HEK293T (cell line): ENCODE results near the gene HELB.

Source experiments
- CTCF ChIA-PET: fragments of 350-600 bp; formaldehyde crosslinking; extraction: SDS; loops from one replicate; lab custom pipeline; 2021; ENCODE audit warnings: antibody characterized with exemption, inconsistent platforms; lab: Yijun Ruan, JAX
- POLR2A ChIA-PET: fragments of 350-600 bp; formaldehyde crosslinking; extraction: SDS; loops from one replicate; lab custom pipeline; 2020; ENCODE audit warnings: antibody characterized with exemption, inconsistent platforms; lab: Yijun Ruan, JAX
- DNase-seq: peaks from one replicate; pipeline ENCODE4 v3.0.0; 2012; ENCODE audit warnings: mixed read lengths; ENCODE audit errors: extremely low spot score
- ARNT ChIP-seq: fragments of 450-650 bp; IDR thresholded peaks from 2 replicates; pipeline ENCODE4 v1.6.1; 2017; ENCODE audit warnings: mild to moderate bottlenecking
- BHLHE40 ChIP-seq: fragments of 450-650 bp; IDR thresholded peaks from 2 replicates; pipeline ENCODE4 v1.6.1; 2016; ENCODE audit warnings: mild to moderate bottlenecking, moderate library complexity, borderline replicate concordance
- CTBP1 ChIP-seq: fragments of 450-650 bp; IDR thresholded peaks from 2 replicates; pipeline ENCODE4 v1.6.1; 2016; ENCODE audit warnings: borderline replicate concordance
- ELF4 ChIP-seq: fragments of 450-650 bp; IDR thresholded peaks from 2 replicates; pipeline ENCODE4 v1.6.1; 2017; ENCODE audit warnings: antibody characterized with exemption
- FOXA1 ChIP-seq: fragments of 450-650 bp; IDR thresholded peaks from 2 replicates; pipeline ENCODE4 v1.6.1; 2016; ENCODE audit warnings: mild to moderate bottlenecking
- FOXK2 ChIP-seq: fragments of 450-650 bp; IDR thresholded peaks from 2 replicates; pipeline ENCODE4 v1.6.1; 2016; ENCODE audit warnings: mild to moderate bottlenecking
- FOXM1 ChIP-seq: fragments of 450-650 bp; IDR thresholded peaks from 2 replicates; pipeline ENCODE4 v1.6.1; 2017; ENCODE audit warnings: mild to moderate bottlenecking, borderline replicate concordance
- HDGF ChIP-seq: fragments of 450-650 bp; IDR thresholded peaks from 2 replicates; pipeline ENCODE4 v1.6.1; 2017; ENCODE audit warnings: antibody characterized with exemption, borderline replicate concordance
- L3MBTL2 ChIP-seq: fragments of 450-650 bp; conservative IDR thresholded peaks from 2 replicates; pipeline ENCODE4 v1.6.1; 2016; ENCODE audit warnings: mild to moderate bottlenecking
- LEF1 ChIP-seq: fragments of 450-650 bp; IDR thresholded peaks from 2 replicates; pipeline ENCODE4 v1.6.1; 2017; ENCODE audit warnings: mild to moderate bottlenecking, borderline replicate concordance
- NFRKB ChIP-seq: fragments of 450-650 bp; IDR thresholded peaks from 2 replicates; pipeline ENCODE4 v1.6.1; 2016; ENCODE audit warnings: mild to moderate bottlenecking, moderate library complexity
- SP1 ChIP-seq: fragments of 450-650 bp; IDR thresholded peaks from 2 replicates; pipeline ENCODE4 v1.6.1; 2017
- SUZ12 ChIP-seq: fragments of 450-650 bp; IDR thresholded peaks from 2 replicates; pipeline ENCODE4 v1.6.1; 2016; ENCODE audit warnings: mild to moderate bottlenecking
- TARDBP ChIP-seq: fragments of 450-650 bp; IDR thresholded peaks from 2 replicates; pipeline ENCODE4 v1.6.1; 2016
- ZNF384 ChIP-seq: fragments of 450-650 bp; IDR thresholded peaks from 2 replicates; pipeline ENCODE4 v1.6.1; 2016
- TF ChIP-seq, protein P1 (sequence below): fragments of 450-650 bp; IDR thresholded peaks from 2 replicates; pipeline ENCODE4 v1.6.1; 2016

HELB gene

DNA sequence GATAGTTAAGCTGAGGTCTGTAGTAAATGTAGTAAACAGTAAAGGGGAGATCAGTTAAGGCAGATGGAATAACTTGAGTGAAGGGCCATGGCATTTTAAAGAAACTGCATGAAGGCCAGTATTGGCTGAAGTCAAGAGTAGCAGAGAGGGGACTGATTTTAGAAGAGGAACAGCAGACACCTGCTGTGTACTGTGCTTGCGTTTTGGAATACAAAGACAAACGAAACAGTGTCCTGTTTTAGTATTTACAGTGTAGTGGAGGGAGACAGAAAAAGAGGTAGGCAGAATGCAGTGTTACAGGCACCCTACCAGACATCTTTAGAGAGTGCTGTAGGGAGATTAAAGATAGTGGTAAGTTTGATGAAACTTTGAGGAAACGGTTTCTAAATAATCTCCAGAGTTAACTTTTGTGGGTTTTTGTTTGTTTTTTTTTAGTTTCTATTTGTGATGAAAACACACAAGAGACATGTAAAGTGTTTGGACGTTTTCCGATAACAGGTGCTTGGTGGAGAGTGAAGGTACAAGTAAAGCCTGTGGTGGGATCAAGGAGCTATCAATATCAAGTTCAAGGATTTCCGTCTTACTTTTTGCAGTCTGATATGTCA lies 2.1 kb downstream of the HELB start:
- ChIA-PET POLR2A (interaction anchor here (1.2 kb wide), 1 partner anchor 174 kb away, joined by 3 read pairs; the partner anchor contains the start of gene LLPH), CTCF (no interaction called here)
- no peak for DNase-seq
- TF ChIP-seq, protein P1, sequence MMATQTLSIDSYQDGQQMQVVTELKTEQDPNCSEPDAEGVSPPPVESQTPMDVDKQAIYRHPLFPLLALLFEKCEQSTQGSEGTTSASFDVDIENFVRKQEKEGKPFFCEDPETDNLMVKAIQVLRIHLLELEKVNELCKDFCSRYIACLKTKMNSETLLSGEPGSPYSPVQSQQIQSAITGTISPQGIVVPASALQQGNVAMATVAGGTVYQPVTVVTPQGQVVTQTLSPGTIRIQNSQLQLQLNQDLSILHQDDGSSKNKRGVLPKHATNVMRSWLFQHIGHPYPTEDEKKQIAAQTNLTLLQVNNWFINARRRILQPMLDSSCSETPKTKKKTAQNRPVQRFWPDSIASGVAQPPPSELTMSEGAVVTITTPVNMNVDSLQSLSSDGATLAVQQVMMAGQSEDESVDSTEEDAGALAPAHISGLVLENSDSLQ, result no peak
- TF ChIP-seq ZNF384 (no peak), LEF1 (no peak), HDGF (no peak), SUZ12 (no peak), ELF4 (no peak), CTBP1 (no peak), NFRKB (no peak), L3MBTL2 (no peak), FOXA1 (no peak), FOXK2 (no peak), ARNT (no peak), TARDBP (no peak), BHLHE40 (no peak), SP1 (no peak), FOXM1 (no peak)

DNA sequence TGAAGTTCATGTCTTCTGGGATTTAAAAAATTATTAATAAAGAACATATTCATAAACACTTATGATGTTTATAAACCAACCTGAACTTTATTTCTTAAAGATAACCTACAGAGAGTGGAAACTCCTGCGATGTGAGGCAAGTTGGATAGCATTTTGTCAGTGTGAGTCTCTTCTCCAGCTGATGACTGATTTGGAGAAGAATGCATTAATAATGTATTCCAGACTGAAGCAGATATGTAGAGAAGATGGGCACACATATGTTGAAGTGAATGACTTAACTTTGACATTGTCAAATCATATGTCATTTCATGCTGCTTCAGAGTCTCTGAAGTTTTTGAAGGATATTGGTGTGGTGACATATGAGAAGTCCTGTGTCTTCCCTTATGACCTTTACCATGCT lies 7.3 kb downstream of the HELB start:
- TF ChIP-seq SUZ12 (no peak), TARDBP (no peak), CTBP1 (no peak), L3MBTL2 (no peak), SP1 (no peak), FOXA1 (no peak), NFRKB (no peak), FOXK2 (no peak), LEF1 (no peak), ELF4 (no peak), BHLHE40 (no peak), ARNT (no peak)
- TF ChIP-seq, protein P1, result no peak
- CTCF ChIA-PET, result no interaction called here
- POLR2A ChIA-PET, result no interaction called here
- DNase-seq, result no peak

DNA sequence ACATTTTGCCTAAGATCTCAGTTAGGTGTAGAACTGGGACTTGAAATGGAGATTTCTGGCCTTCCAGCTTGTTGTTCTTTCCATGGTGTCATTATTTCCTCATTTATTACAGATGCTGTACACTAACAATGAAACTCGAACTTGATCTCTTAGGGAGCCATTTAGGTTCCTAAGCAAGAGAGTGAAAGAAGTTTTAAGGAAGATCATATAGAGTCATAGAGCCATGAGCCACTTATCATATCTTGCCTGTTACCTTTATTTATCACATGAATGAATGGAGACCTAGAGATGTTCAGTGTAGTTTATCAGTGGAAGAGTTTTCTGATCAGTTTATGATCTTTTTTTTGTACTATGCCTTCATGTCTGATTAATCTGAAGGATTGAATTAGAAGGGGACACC lies 9.9 kb downstream of the HELB start:
- TF ChIP-seq FOXK2, result no peak
- TF ChIP-seq HDGF, result no peak
- TF ChIP-seq ARNT, result no peak
- no peak for TF ChIP-seq BHLHE40
- TF ChIP-seq L3MBTL2, result no peak
- POLR2A ChIA-PET, result interaction anchor here (1.3 kb wide), 1 partner anchor 10 kb away, joined by 4 read pairs; the partner anchor contains the start of gene HELB
- DNase-seq, result no peak
- CTCF ChIA-PET, result interaction anchor here (0.6 kb wide), 1 partner anchor 1201 kb away, joined by 4 read pairs; no protein-coding TSS in a partner anchor

DNA sequence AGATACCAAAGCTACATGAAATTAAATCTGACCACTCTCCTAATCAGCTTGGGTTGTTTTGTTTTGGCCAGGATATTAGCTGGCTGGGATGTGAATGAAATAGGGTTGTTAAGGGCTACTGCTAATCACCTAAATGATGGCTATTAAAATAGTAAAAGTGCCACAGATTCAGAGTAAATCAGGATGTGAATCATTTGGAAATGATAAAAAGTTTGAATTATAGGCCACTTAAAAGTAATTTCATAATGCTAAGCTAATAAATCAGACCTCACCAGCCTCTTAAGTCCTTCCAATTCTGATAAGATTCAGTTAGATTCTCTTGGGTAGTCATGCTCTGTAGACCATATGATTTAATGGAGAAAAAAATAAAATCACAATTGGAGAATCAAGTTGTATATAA lies 12.0 kb downstream of the HELB start:
- TF ChIP-seq, protein P1, result 0 out of 2 replicates have a peak, but pooled peaks have one; percentile 2
- no peak for TF ChIP-seq SP1
- ChIA-PET POLR2A (interaction anchor here (1.1 to 1.8 kb wide), 2 partner anchors 12 to 145 kb away, joined by 3 to 7 read pairs; partner anchors contain the start of genes HELB and TMBIM4), CTCF (no interaction called here)
- DNase-seq, result no peak

DNA sequence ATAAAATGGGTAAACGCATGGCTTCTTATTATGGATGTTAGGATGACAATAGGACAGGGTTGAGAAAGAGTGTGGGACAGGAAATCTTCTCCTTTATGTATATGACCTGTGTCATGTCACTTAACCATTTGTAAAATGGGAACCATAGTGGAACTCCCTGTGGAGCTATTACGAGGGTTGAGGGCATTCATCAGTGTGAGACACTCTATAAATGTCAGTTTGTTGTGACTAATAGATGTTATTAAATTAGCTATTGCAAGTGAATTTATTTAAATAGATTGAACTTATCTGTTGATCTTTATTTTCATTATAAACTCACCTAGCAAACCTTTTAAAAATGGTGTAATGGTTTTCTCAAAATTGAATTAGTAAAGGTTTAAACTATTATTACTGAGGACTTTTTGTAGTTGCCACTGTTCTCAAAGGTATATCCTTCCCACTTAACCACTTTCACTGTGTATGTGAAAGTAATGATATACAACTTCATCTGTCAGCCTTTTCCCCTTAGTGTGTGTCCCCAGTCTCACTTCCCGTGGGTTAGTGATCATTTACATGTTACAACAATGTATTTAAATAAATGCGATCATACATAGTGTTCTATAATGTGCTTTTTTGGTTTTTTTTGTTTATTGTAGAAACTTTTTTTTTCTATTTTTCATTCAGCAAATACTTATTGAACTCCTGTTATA lies 17.1 kb downstream of the HELB start:
- POLR2A ChIA-PET, result interaction anchor here (1.0 kb wide), 1 partner anchor 17 kb away, joined by 3 read pairs; no protein-coding TSS in a partner anchor
- CTCF ChIA-PET, result no interaction called here
- peak; percentile 56 for DNase-seq
- TF ChIP-seq HDGF (no peak), SP1 (no peak), FOXK2 (no peak), FOXM1 (0 out of 2 replicates have a peak, but pooled peaks have one; percentile 7), SUZ12 (no peak), BHLHE40 (no peak), CTBP1 (peak; percentile 89), L3MBTL2 (no peak), FOXA1 (no peak), LEF1 (no peak), ZNF384 (no peak), ELF4 (no peak), TARDBP (no peak), NFRKB (no peak), ARNT (peak; percentile 85)
- TF ChIP-seq, protein P1, result peak; percentile 95
